Measurements from ENCODE around the gene ETS1.
A peak's percentile ranks its signal among the peaks of the same experiment; 100 is the strongest.

ETS1 gene

DNA sequence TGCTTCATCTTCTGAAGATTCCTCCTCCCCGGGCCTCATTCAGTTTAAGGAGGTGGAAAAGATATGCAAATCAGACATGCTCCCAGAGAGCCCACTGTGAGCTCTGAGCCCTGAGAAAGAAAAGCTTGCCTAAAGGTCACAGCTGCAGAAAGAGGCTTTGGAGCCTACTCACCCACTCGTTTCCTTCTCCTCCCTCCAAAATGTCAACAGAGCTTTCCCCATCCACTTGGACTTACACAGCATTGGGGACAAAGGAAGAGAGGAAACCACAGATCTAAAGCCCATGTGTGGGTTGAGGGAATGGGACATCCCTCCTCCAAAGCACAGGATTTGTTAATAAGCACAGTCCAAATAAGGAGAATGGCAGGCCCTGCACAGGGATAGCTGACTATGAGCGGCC, 158.4 kb downstream of the ETS1 start:
- TF ChIP-seq POLR2AphosphoS5 (IDR thresholded peaks at IDR 0.05; ENCODE audit: low read depth, low read length) (peak; percentile 36; the same call in 1 of the 2 replicates), TAF1 (IDR thresholded peaks at IDR 0.05; ENCODE audit: borderline replicate concordance, insufficient read depth, low read length) (no peak)

DNA sequence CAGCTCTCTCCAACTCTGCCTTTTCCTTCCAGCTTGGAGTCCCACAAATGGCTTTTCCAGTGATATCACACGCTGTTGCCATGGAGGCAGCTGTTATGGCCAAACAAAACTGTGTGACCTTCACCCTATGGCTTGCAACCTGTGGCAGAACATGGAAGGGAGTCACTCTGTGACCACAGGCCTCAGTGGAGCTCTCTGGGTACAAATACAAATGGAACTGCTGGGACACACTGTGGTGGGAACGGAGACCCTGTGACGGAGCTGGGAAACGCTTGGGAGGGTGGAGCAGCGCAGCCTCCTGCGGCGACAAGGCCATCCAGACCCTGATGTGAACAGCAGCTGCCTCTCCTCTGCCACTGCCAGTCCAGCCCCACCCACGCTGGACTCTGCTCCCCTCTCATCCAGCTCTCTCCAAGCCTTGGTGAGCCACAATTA, 162.5 kb downstream of the ETS1 start:
- TF ChIP-seq POLR2AphosphoS5 (IDR thresholded peaks at IDR 0.05; ENCODE audit: low read depth, low read length) = no peak
- TF ChIP-seq FOXP2 (optimal IDR thresholded peaks at IDR 0.05; ENCODE audit: borderline replicate concordance, extremely low read depth, extremely low read length, insufficient read depth) = no peak
- no peak for TF ChIP-seq TAF1 (IDR thresholded peaks at IDR 0.05; ENCODE audit: borderline replicate concordance, insufficient read depth, low read length)
- TF ChIP-seq SIN3A (IDR thresholded peaks at IDR 0.05; ENCODE audit: borderline replicate concordance, insufficient read depth, low read length) = no peak
- TF ChIP-seq, protein P1, sequence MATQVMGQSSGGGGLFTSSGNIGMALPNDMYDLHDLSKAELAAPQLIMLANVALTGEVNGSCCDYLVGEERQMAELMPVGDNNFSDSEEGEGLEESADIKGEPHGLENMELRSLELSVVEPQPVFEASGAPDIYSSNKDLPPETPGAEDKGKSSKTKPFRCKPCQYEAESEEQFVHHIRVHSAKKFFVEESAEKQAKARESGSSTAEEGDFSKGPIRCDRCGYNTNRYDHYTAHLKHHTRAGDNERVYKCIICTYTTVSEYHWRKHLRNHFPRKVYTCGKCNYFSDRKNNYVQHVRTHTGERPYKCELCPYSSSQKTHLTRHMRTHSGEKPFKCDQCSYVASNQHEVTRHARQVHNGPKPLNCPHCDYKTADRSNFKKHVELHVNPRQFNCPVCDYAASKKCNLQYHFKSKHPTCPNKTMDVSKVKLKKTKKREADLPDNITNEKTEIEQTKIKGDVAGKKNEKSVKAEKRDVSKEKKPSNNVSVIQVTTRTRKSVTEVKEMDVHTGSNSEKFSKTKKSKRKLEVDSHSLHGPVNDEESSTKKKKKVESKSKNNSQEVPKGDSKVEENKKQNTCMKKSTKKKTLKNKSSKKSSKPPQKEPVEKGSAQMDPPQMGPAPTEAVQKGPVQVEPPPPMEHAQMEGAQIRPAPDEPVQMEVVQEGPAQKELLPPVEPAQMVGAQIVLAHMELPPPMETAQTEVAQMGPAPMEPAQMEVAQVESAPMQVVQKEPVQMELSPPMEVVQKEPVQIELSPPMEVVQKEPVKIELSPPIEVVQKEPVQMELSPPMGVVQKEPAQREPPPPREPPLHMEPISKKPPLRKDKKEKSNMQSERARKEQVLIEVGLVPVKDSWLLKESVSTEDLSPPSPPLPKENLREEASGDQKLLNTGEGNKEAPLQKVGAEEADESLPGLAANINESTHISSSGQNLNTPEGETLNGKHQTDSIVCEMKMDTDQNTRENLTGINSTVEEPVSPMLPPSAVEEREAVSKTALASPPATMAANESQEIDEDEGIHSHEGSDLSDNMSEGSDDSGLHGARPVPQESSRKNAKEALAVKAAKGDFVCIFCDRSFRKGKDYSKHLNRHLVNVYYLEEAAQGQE (IDR thresholded peaks at IDR 0.05; ENCODE audit: insufficient read depth in 1 of 2, low read depth in 2 of 2, low read length in 2 of 2) = no peak

DNA sequence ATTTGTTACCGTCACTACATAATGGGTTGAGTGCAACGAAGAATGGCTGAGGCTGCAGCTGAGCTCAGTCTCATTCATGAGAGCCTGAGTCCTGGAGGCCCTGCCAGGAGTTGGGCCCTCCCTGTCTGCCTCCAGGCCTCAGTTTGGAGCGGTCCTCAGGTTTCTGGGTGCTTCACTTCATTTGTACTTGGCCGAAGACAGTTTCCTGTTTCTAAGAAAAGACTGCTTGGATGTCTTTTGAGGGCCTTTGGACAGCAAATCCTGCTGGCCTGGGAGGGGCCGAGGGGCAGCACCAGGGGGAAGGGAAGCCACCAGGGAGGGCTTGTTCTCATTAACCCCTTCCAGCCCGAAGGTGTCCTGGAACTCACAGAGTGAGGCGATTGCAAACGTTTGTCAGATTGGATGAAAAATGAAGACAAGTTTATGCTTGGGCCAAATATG, 163.1 kb downstream of the ETS1 start:
- no peak for TF ChIP-seq POLR2AphosphoS5 (IDR thresholded peaks at IDR 0.05; ENCODE audit: low read depth, low read length)
- TF ChIP-seq, protein P1 (IDR thresholded peaks at IDR 0.05; ENCODE audit: insufficient read depth in 1 of 2, low read depth in 2 of 2, low read length in 2 of 2) = peak in 1 of 2 experiments; percentile 67; a peak in 1 of 4 replicates
- TF ChIP-seq TAF1 (IDR thresholded peaks at IDR 0.05; ENCODE audit: borderline replicate concordance, insufficient read depth, low read length) = no peak
- no peak; the same call in 1 of the 2 replicates for TF ChIP-seq SIN3A (IDR thresholded peaks at IDR 0.05; ENCODE audit: borderline replicate concordance, insufficient read depth, low read length)
- TF ChIP-seq FOXP2 (optimal IDR thresholded peaks at IDR 0.05; ENCODE audit: borderline replicate concordance, extremely low read depth, extremely low read length, insufficient read depth) = peak; percentile 23

DNA sequence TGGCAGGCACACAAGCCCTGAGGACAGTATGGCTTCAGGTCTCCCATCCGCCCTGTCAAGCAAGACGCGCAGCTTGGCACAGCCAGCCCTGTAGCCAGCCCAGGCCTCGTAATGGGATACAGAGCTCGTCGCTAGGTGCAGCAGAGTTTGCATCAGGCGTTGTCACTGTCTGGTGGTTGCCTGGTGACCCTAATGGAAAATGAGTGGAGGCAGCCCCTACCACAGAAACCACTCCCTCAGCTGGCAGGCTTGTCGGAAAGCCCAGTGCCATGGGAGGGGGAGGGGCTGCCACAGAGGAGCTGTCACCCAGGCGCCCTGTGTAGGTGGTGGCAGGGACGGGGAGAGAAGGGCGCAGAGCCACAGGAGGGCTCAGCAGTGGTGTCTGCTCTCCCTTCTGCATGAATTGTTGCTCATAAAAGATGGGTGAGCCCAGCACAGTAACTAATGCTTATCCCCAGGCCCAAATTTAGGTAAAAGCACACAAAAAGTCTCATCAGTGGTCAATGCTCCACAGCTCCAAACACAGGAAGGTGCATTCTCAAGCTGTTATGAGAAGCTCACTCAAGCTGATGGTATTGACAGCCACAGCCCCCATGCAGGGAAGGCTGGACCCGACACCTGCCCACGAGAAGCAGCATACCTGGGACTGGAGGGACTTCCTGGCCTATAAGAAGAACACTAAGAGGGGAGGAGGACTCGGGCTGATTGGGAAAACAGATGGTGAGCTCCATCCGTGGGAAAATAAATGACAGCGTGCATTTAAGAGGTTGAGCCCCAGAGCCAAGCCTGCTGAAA, 164.6 kb downstream of the ETS1 start:
- TF ChIP-seq FOXP2 (optimal IDR thresholded peaks at IDR 0.05; ENCODE audit: borderline replicate concordance, extremely low read depth, extremely low read length, insufficient read depth) (no peak), SIN3A (IDR thresholded peaks at IDR 0.05; ENCODE audit: borderline replicate concordance, insufficient read depth, low read length) (no peak), POLR2AphosphoS5 (IDR thresholded peaks at IDR 0.05; ENCODE audit: low read depth, low read length) (no peak), TAF1 (IDR thresholded peaks at IDR 0.05; ENCODE audit: borderline replicate concordance, insufficient read depth, low read length) (no peak)
- TF ChIP-seq, protein P1 (IDR thresholded peaks at IDR 0.05; ENCODE audit: insufficient read depth in 1 of 2, low read depth in 2 of 2, low read length in 2 of 2) = no peak

DNA sequence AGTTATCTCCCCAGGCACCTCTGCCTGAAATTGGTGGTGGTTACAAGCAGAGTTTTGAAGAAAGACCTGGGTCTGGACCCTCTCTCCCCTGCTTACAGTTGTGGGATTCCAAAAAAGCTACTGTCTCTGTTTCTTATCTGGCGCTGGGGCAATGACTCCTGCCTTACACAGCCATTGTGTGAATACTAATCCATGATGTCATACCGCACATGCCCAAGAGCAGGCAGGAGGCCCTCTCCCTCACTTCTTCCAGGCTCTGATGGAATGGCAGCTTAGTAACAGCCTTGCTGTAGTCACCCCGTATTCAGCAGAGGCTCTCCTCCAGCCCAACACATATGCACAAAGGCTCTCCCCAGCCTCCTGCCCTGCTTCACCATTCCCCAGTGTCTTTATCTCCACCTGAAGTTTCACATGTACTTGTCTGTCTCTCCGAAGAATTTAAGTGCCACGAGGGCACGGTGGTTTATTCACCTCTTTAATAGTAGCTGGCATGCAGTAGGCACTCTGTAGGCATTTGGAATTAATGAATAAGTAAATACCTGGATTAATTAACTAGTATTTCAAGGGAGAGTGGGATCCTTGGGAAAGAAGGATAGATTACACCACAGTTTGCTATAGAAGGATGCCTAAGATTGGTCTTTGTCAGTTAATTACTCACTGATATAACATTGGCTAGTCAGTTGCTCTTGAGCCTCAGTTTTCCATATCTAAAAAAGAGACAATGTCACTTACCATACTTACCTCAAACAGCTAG, 165.6 kb downstream of the ETS1 start:
- TF ChIP-seq SIN3A (IDR thresholded peaks at IDR 0.05; ENCODE audit: borderline replicate concordance, insufficient read depth, low read length) (no peak), FOXP2 (optimal IDR thresholded peaks at IDR 0.05; ENCODE audit: borderline replicate concordance, extremely low read depth, extremely low read length, insufficient read depth) (no peak), TAF1 (IDR thresholded peaks at IDR 0.05; ENCODE audit: borderline replicate concordance, insufficient read depth, low read length) (no peak), POLR2AphosphoS5 (IDR thresholded peaks at IDR 0.05; ENCODE audit: low read depth, low read length) (no peak)
- TF ChIP-seq, protein P1 (IDR thresholded peaks at IDR 0.05; ENCODE audit: insufficient read depth in 1 of 2, low read depth in 2 of 2, low read length in 2 of 2) = no peak
